DND-41 (cell line): ENCODE data around the gene HYAL1.

Experiments used
- CTCF ChIP-seq: IDR thresholded peaks from 2 replicates; pipeline ENCODE4 v1.5.1; 2012; ENCODE audit warnings: borderline replicate concordance, low read length, moderate library complexity, mild to moderate bottlenecking; ENCODE audit not compliant: poor library complexity, severe bottlenecking; ENCODE audit errors: extremely low read depth
- EZH2 ChIP-seq: IDR thresholded peaks from 3 replicates; pipeline ENCODE4 v1.6.1; 2012; ENCODE audit warnings: borderline replicate concordance, low read depth, mild to moderate bottlenecking, moderate library complexity, low read length, inconsistent platforms; ENCODE audit not compliant: severe bottlenecking

- TF ChIP-seq CTCF (no peak), EZH2 (no peak)
Observed at GRCh38 chr3:50322115-50322385, 18.7 kb upstream of the HYAL1 start.
